ENCODE results near the gene NISCH.
A peak's percentile ranks its signal among the peaks of the same experiment; 100 is the strongest.
"Not testable (repeated sequence)": the region's sequence is repeated elsewhere in the genome, so short reads cannot be mapped to it uniquely, and the experiment has no call there.

Gene NISCH

GRCh38 chr3:52525680-52526561 is 70.5 kb downstream of the NISCH start:
- peak overlapping the region; percentile 56 for H3K27ac Mint-ChIP-seq
- no peaks in the 10 kb centered on the region for H3K4me1 Mint-ChIP-seq
- H3K36me3 Mint-ChIP-seq = peaks cover 29% of the 10 kb centered on the region
- no peak for DNase-seq (ENCODE audit: low spot score in 2 of 2)
- no peaks in the 10 kb centered on the region for H3K9me3 Mint-ChIP-seq
- ATAC-seq = no peak
- no peak overlapping the region for H3K4me3 Mint-ChIP-seq

GRCh38 chr3:52526671-52527038 is 71.3 kb downstream of the NISCH start:
- DNase-seq (ENCODE audit: low spot score in 2 of 2); H3K4me3 Mint-ChIP-seq; H3K9me3 Mint-ChIP-seq; H3K4me1 Mint-ChIP-seq; ATAC-seq: not testable (repeated sequence)
- peak overlapping the region; percentile 56 for H3K27ac Mint-ChIP-seq
- peaks cover 29% of the 10 kb centered on the region for H3K36me3 Mint-ChIP-seq

- Mint-ChIP-seq H3K27ac (no peak overlapping the region), H3K4me3 (no peak overlapping the region), H3K4me1 (peaks cover 1% of the 10 kb centered on the region), H3K36me3 (peaks cover 31% of the 10 kb centered on the region), H3K9me3 (no peaks in the 10 kb centered on the region)
- ATAC-seq = no peak
- DNase-seq (ENCODE audit: low spot score in 2 of 2) = no peak
These were observed 71.8 kb downstream of the NISCH start for GRCh38 chr3:52527039-52527731.

DNA sequence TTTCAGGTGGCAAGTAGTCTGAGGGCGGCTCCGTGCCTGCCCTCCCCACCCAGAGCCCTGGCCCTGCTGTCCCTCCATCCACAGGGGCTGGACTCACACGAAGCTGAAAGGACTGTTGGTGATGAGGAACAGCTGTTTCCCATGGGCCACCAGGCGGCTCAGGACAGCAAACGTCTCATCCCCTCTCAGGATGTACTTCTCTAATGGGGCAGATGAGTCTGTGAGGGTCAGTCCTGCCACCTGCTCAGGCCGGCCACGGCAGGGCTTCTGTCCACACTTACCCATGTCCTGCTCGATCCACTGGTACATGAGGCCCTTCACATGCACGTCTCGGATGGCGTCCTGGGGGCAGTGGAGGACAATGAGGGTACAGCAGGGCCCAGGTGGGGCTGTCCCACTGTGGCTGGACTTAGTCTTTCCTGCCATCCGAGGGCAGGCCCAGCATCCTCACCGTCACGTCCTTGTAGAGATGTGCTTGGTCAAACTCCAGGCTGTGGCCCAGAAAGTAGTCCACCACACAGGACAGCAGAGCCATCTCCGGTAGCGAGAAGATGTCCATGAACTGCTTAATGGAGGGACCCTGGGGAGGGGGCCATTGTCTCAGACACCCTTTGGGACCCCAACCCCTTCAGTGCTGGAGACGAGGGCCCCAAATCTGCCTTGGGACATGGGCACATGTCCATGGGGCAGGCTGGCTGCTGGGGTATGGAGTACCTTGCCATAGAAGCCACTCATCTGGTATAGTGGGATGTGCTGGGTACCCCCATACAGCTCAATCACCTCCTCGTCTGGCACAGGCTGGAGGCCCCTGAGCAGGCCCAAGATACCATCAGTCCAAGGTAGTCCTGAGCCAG is 72.6 kb downstream of the NISCH start:
- Mint-ChIP-seq H3K27ac (no peak overlapping the region), H3K4me1 (peaks cover 8% of the 10 kb centered on the region), H3K36me3 (peaks cover 37% of the 10 kb centered on the region), H3K4me3 (no peak overlapping the region), H3K9me3 (no peaks in the 10 kb centered on the region)
- ATAC-seq = no peak
- no peak for DNase-seq (ENCODE audit: low spot score in 2 of 2)

- no peaks in the 10 kb centered on the region for H3K9me3 Mint-ChIP-seq
- H3K27ac Mint-ChIP-seq = no peak overlapping the region
- no peak for ATAC-seq
- peaks cover 8% of the 10 kb centered on the region for H3K4me1 Mint-ChIP-seq
- H3K36me3 Mint-ChIP-seq = peaks cover 37% of the 10 kb centered on the region
- DNase-seq (ENCODE audit: low spot score in 2 of 2) = no peak
- H3K4me3 Mint-ChIP-seq = no peak overlapping the region
These were observed 73.4 kb downstream of the NISCH start for GRCh38 chr3:52528586-52529375.

DNA sequence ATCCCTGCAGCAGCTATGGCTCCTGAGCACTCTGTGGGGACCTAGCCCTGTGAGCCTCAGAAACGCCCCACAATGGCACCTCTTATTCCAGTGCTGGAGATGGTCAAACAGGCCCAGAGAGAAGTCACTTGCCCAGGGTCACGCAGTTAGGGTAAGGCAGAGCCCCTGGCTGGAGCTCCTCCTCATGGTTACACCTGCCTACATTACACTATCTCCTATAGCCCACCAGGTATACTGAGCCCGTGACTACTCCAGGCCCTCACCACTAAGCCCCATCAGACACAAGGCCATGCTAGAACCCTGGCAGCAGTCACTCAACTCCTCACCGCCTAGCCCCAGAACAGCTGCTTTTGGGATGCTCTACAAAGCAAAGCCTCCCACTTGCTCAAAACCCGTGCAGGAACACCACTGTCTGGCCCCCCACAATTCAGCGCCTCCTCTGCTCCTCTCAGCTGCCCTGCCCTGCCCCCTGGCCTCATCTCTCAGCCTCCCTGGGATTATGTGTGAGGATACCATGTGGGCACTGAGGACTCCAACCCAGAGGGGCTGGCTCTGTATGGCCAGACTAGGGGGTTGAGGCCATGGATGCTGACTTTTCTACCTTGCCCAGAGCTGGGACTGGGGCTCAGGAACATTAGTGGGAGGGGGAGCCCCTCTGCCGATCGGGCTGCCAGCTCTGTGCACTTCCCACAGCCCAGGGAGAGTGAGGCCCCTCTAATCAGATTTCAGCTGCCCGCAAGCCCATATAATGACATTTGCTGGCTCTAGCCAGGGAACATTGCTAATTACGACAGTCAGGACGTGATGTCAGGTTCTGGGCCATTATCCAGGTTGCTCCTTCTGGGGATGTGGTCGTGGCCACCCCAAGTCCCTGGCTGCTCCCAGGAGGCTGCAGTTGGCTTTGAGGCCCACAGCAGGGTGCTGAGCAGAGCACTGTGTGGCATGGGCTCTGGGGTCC is 74.3 kb downstream of the NISCH start:
- Mint-ChIP-seq H3K36me3 (peaks cover 37% of the 10 kb centered on the region), H3K4me3 (no peak overlapping the region), H3K9me3 (no peaks in the 10 kb centered on the region), H3K4me1 (peaks cover 14% of the 10 kb centered on the region), H3K27ac (no peak overlapping the region)
- no peak for DNase-seq (ENCODE audit: low spot score in 2 of 2)
- no peak for ATAC-seq

GRCh38 chr3:52530918-52531826 is 75.8 kb downstream of the NISCH start:
- peaks cover 42% of the 10 kb centered on the region for H3K36me3 Mint-ChIP-seq
- H3K9me3 Mint-ChIP-seq = no peaks in the 10 kb centered on the region
- DNase-seq (ENCODE audit: low spot score in 2 of 2) (no peak), ATAC-seq (no peak)
- peaks cover 19% of the 10 kb centered on the region for H3K4me1 Mint-ChIP-seq
- H3K27ac Mint-ChIP-seq = no peak overlapping the region
- H3K4me3 Mint-ChIP-seq = peak overlapping the region; percentile 97

DNA sequence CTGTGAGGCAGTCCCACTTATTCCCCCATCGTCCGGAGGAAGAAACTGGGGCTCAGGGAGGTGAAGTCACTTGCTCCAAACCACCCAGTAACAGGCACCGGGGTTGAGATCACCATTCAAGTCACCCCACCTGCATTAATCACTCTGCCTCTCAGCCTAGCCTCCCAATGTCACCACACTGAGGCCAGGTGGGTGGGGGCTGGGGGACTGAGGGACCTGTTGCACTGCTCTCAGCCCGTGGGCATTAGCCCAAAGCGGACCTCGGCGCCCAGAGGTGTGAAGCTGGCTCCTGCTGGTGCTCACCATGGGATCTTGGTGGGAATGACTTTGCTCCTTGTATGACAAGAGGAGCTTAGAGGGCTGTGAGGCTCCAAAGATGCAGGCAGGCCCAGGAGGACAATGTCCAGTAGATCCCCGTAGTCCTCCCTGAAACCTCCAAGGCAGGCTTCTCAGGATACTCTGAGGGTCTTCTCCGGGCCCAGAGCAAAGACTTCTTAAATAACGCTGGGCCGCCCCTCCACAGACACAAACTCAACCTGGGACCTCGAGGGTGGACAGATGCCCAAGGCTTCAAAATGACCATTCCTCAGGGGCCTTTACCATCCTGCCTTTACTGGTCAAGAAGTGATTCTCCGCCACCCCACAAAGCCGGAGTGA is 76.6 kb downstream of the NISCH start:
- H3K36me3 Mint-ChIP-seq = peaks cover 44% of the 10 kb centered on the region
- peak overlapping the region; percentile 89 for H3K27ac Mint-ChIP-seq
- DNase-seq (ENCODE audit: low spot score in 2 of 2) (no peak), ATAC-seq (no peak)
- H3K4me1 Mint-ChIP-seq = peaks cover 24% of the 10 kb centered on the region
- no peaks in the 10 kb centered on the region for H3K9me3 Mint-ChIP-seq
- H3K4me3 Mint-ChIP-seq = peak overlapping the region; percentile 97

GRCh38 chr3:52532517-52532837 is 77.1 kb downstream of the NISCH start:
- Mint-ChIP-seq H3K9me3 (no peaks in the 10 kb centered on the region), H3K27ac (peak overlapping the region; percentile 89), H3K36me3 (peaks cover 43% of the 10 kb centered on the region), H3K4me3 (peak overlapping the region; percentile 97), H3K4me1 (peaks cover 28% of the 10 kb centered on the region)
- DNase-seq (ENCODE audit: low spot score in 2 of 2) (peak in 1 of 2 donors; percentile 28), ATAC-seq (no peak)

DNA sequence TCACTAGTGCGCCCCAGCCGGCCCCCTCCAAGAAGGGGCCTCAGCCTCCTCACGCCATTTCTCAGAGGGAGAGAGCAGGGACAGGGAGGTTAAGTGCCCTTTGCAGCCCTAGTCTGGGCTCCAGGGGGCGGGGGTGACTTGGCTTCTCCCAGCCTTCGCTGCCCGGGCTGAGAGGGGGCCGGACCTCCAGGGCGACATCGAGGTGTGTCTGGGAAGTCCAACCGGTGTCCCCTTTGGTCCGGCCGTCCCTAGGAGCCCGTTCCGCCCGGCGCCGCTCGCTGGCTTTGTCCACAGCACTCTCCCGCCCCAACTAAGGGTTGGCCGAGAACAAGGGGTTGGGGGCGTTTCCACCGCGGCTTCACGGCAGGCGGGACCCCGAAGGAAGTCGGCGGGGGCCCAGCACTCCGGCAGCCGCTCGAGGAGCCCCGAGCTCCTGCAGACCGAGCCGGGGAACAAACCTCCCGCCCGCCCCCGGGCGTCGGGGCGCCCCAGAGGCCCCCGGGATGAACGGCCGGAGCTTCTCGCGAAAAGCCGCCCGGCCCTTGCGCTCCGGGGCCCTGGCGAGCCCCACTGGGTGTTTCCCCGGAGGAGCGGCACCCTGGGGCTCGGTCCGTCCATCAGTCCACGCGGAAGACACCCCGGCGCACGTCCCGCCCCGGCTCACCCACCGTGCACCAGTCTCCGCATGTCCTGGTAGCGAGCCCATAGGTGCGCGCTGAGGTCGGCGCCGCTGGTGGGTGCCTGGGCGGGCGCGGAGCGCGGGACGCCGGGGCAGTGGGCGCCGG is 77.6 kb downstream of the NISCH start:
- Mint-ChIP-seq H3K4me1 (peaks cover 34% of the 10 kb centered on the region), H3K36me3 (peaks cover 38% of the 10 kb centered on the region), H3K4me3 (peak overlapping the region; percentile 97), H3K27ac (peak overlapping the region; percentile 89), H3K9me3 (no peaks in the 10 kb centered on the region)
- DNase-seq (ENCODE audit: low spot score in 2 of 2) (peak in 1 of 2 donors; percentile 70), ATAC-seq (peak; percentile 3)

GRCh38 chr3:52533623-52534280 is 78.3 kb downstream of the NISCH start, which contains the start of gene NT5DC2:
Gene NT5DC2 (minus strand): TSS chr3:52533857. CDS start chr3:52533737, 120 bp downstream.
- Mint-ChIP-seq H3K4me3 (peak within 1 kb of the TSS; percentile 97), H3K36me3 (peaks cover 33% of the 10 kb centered on the region), H3K27ac (peak within 1 kb of the TSS; percentile 89), H3K9me3 (no peaks in the 10 kb centered on the region), H3K4me1 (peaks cover 41% of the 10 kb centered on the region)
- ATAC-seq (peak; percentile 66), DNase-seq (ENCODE audit: low spot score in 2 of 2) (peak; percentile 66 to 83)

Measured in stimulated activated effector memory CD8-positive, alpha-beta T cell treated with anti-CD3 and anti-CD28 coated beads, Interleukin-12 subunit alpha, Interleukin-12 subunit beta, amount 100 ng/mL, for 72 hours (primary cell).